Measurements from ENCODE around the gene RYR2.

GRCh38 chr1:237650809-237651208 lies 608.8 kb downstream of the RYR2 start:
- TF ChIP-seq CTCF (IDR thresholded peaks at IDR 0.05) (no peak), POLR2A (IDR thresholded peaks at IDR 0.05) (no peak)

All from esophagus squamous epithelium (tissue), 4 donors.